Spleen (tissue), 3 donors: ENCODE data around the gene PFKM.

Experiments
- POLR2A ChIP-seq, 3 donors: fragments of 450-650 bp; IDR thresholded peaks; one replicate each; pipeline ENCODE4 v1.5.1; 2017; ENCODE audit warnings: antibody characterized with exemption in 3 of 3, mild to moderate bottlenecking in 1 of 3
- POLR2AphosphoS5 ChIP-seq, 3 donors: sonication (generic); formaldehyde crosslinking; IDR thresholded peaks; one replicate each; pipeline ENCODE4 v1.5.1; 2017; ENCODE audit warnings: antibody characterized with exemption in 3 of 3

- TF ChIP-seq POLR2A (IDR thresholded peaks at IDR 0.05): no peak
- TF ChIP-seq POLR2AphosphoS5 (IDR thresholded peaks at IDR 0.05): no peak
Measured at GRCh38 chr12:48121522-48121921, 2.4 kb downstream of the PFKM start.
